Prostate gland (tissue), 2 donors: Measurements from ENCODE around the gene RIMS3. TPM values are rescaled to one million over a fixed set of nuclear protein-coding genes. Genes with fewer than 3 reads are reported as not detected.

Experiments
- DNase-seq: peaks from one replicate; pipeline ENCODE4 v3.0.0-alpha.2; 2019; ENCODE audit warnings: low spot score
- H3K27ac ChIP-seq, 2 donors: fragments of 200-600 bp; sonication (generic); 2 replicates each; pipeline ENCODE4 v1.5.1; 2017 to 2019
- H3K27me3 ChIP-seq: fragments of 200-600 bp; sonication (generic); replicated peaks from 2 replicates; pipeline ENCODE4 v1.5.1; 2019; ENCODE audit not compliant: insufficient read depth
- H3K36me3 ChIP-seq, 2 donors: fragments of 200-600 bp; sonication (generic); 1 replicate in 1 of 2; 2 replicates in 1 of 2; pipeline versions ENCODE4 v1.5.1 to v1.8.1; 2017 to 2019
- H3K4me1 ChIP-seq: fragments of 200-600 bp; sonication (generic); replicated peaks from 2 replicates; pipeline ENCODE4 v1.5.1; 2019
- H3K4me3 ChIP-seq, 2 donors: fragments of 200-600 bp; sonication (generic); 2 replicates each; pipeline ENCODE4 v1.5.1; 2017 to 2019
- H3K9me3 ChIP-seq: fragments of 200-600 bp; sonication (generic); 2 replicates; pipeline ENCODE4 v1.5.1; 2017
- POLR2A ChIP-seq: fragments of 450-650 bp; IDR thresholded peaks from one replicate; pipeline ENCODE4 v1.6.1; 2016; ENCODE audit warnings: antibody characterized with exemption, mild to moderate bottlenecking
- POLR2AphosphoS5 ChIP-seq: sonication (generic); formaldehyde crosslinking; IDR thresholded peaks from one replicate; pipeline ENCODE4 v1.6.1; 2017; ENCODE audit warnings: antibody characterized with exemption
- WGBS: methylation state at CpG from one replicate; pipeline ENCODE4 v1.1.5; 2018; 5-methylcytosine and 5-hydroxymethylcytosine counted together
- intact Hi-C: fragments of 100-400 bp; cut with DNase I; formaldehyde crosslinking; loops from one replicate; pipeline ENCODE4 v1.14.2; 2022
- total RNA-seq, 2 donors: library from RNA; depleted of rRNA; stranded (reverse); fragments of >200 nt; gene quantifications; one replicate each; pipeline ENCODE4 v1.1.0, GENCODE V29; 2016
- TF ChIP-seq, protein P1 (sequence below), 4 experiments: fragments of 200-600 bp in 2 of 4; fragments of 450-650 bp in 2 of 4; sonication (generic) in 2 of 4; IDR thresholded peaks; 1 replicate in 3 of 4; 2 replicates in 1 of 4; pipeline ENCODE4 v1.5.1; 2016 to 2019; ENCODE audit warnings: antibody characterized with exemption in 4 of 4, mild to moderate bottlenecking in 2 of 4, moderate library complexity in 2 of 4

RIMS3 gene
- total RNA-seq, 2 donors from 2014 or later, result 3.0 to 10.5 TPM

DNA sequence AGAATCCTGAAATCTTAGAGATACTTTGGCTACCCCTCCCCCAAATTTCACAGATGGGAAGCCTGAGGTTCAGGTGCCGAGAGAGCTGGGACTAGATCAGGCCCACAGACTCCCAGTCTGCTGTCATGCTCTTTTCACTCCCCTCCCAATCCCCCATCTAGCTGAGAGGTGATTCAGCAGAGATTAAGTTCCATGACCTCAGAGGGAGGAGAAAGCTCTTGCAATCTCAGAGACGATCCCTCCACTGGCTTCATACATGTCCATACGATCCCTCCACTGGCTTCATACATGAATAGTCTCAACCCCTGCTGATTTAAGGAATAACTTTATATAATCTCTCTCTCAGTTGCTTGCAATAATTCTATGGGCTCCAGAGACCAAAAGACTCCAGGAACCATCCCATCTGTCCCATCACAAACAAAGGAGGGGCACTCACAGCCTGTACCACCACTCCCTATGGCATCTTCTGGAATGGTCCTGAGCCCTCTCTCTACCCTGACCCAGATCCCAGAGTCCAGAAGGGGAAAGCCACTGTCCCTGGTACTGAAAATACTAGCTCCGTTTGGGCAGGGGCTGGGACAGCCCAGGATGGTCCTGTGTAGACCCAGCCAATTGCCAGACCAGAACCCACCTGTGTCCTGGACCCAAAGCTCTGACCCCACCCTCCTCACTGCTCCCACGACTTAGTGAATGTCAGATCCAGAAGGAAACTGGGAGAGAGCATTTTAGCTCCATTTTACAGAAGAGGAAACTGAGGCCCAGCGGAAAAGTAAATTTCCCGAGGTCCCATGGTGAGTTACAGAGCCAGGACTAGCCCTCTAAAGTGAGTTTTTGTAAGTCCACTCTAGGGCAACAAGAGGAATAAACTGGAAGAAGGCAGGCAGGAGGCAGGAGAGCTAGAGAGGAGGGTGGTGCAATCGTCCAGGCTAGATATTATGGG lies 27.1 kb downstream of the RIMS3 start:
- WGBS, result 87% methylated on average over 8 of the region's 8 CpGs
- TF ChIP-seq POLR2AphosphoS5, result no peak
- no peaks in the 10 kb centered on the region for H3K9me3 ChIP-seq
- DNase-seq, result no peak
- no peak overlapping the region for H3K27ac ChIP-seq
- intact Hi-C loops, result no loop called here
- H3K27me3 ChIP-seq, result no peaks in the 10 kb centered on the region
- no peaks in the 10 kb centered on the region for H3K36me3 ChIP-seq
- no peaks in the 10 kb centered on the region for H3K4me1 ChIP-seq
- no peak overlapping the region for H3K4me3 ChIP-seq

DNA sequence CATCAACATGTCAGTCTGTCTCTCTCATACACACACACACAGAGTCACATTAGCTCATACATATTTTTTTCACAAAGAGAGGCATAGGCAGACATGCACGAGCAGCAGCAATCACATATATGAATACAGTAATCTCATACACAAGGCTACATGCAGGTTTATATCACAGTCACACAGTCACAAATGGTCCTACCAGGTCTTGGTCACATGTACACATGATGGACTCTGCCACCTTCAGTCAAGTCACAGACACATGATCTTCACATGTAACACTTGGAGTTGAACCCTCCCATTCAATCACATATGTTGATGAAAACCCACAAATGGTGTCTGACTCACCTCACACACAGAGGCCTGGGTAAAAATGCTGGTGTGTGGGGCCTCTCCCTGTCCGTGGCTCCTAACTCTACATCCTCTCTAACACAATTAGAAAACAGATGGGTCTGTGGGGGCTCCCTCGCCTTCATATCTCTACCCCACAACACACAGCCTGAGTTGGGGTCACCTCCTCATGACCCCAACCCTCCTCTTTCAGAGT lies 27.9 kb downstream of the RIMS3 start:
- no peaks in the 10 kb centered on the region for H3K27me3 ChIP-seq
- TF ChIP-seq, protein P1, sequence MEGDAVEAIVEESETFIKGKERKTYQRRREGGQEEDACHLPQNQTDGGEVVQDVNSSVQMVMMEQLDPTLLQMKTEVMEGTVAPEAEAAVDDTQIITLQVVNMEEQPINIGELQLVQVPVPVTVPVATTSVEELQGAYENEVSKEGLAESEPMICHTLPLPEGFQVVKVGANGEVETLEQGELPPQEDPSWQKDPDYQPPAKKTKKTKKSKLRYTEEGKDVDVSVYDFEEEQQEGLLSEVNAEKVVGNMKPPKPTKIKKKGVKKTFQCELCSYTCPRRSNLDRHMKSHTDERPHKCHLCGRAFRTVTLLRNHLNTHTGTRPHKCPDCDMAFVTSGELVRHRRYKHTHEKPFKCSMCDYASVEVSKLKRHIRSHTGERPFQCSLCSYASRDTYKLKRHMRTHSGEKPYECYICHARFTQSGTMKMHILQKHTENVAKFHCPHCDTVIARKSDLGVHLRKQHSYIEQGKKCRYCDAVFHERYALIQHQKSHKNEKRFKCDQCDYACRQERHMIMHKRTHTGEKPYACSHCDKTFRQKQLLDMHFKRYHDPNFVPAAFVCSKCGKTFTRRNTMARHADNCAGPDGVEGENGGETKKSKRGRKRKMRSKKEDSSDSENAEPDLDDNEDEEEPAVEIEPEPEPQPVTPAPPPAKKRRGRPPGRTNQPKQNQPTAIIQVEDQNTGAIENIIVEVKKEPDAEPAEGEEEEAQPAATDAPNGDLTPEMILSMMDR (IDR thresholded peaks at IDR 0.05), result no peak
- TF ChIP-seq POLR2AphosphoS5 (no peak), POLR2A (no peak)
- no peak overlapping the region for H3K27ac ChIP-seq
- no peak for DNase-seq
- no peaks in the 10 kb centered on the region for H3K4me1 ChIP-seq
- intact Hi-C loops, result no loop called here
- no peak overlapping the region for H3K4me3 ChIP-seq
- H3K36me3 ChIP-seq, result no peaks in the 10 kb centered on the region
- 96% methylated on average over 3 of the region's 3 CpGs for WGBS
- no peaks in the 10 kb centered on the region for H3K9me3 ChIP-seq

GRCh38 chr1:40636777-40637176 lies 28.7 kb downstream of the RIMS3 start:
- 55% methylated on average over 6 of the region's 6 CpGs for WGBS
- Histone ChIP-seq H3K27ac (no peak overlapping the region), H3K27me3 (no peaks in the 10 kb centered on the region), H3K36me3 (no peaks in the 10 kb centered on the region), H3K9me3 (no peaks in the 10 kb centered on the region), H3K4me1 (no peaks in the 10 kb centered on the region), H3K4me3 (no peak overlapping the region)
- no peak for DNase-seq
- intact Hi-C loops, result no loop called here
- TF ChIP-seq, protein P1 (IDR thresholded peaks at IDR 0.05), result no peak
- TF ChIP-seq POLR2A (no peak), POLR2AphosphoS5 (no peak)

DNA sequence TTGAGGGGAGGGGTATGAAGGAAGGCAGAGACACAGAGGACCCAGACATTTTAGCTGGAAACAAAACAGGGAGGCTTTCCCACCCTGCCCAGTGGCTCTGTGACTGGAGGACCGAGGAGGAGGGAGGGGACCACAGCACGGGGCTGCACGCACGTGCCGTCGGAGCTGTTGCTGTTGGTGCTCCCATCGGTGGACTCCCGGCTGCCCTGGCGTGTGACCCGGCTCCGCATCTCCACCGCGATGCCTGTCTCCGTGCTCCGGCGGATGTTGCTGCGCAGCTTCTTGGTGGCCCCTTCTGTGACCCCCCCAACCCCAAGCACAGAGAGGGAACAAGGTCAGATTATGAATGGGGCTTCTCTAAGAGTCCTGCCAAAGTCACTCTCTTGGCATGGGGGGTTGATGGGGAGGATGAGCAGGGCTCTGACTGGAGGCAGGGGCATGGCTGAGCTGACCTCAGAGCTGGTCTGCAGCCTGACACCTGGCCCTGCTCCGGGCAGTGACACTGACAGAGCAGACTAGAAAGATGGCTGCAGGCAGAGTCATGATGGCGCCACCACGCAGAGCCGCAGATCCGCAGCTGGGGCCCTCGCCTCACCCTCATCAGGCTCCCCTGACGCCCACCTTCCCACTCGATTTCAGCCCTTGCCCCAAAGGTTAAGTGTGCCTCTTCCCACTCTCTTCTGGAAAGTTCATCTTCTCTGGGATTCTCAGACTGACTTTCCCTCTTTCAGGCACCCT lies 29.6 kb downstream of the RIMS3 start:
- H3K4me3 ChIP-seq, result no peak overlapping the region
- H3K9me3 ChIP-seq, result no peaks in the 10 kb centered on the region
- H3K27me3 ChIP-seq, result no peaks in the 10 kb centered on the region
- no peaks in the 10 kb centered on the region for H3K36me3 ChIP-seq
- intact Hi-C loops, result no loop called here
- TF ChIP-seq POLR2AphosphoS5, result no peak
- TF ChIP-seq, protein P1 (IDR thresholded peaks at IDR 0.05), result no peak
- no peak for TF ChIP-seq POLR2A
- DNase-seq, result no peak
- WGBS, result 94% methylated on average over 25 of the region's 25 CpGs
- H3K4me1 ChIP-seq, result no peaks in the 10 kb centered on the region
- no peak overlapping the region for H3K27ac ChIP-seq

DNA sequence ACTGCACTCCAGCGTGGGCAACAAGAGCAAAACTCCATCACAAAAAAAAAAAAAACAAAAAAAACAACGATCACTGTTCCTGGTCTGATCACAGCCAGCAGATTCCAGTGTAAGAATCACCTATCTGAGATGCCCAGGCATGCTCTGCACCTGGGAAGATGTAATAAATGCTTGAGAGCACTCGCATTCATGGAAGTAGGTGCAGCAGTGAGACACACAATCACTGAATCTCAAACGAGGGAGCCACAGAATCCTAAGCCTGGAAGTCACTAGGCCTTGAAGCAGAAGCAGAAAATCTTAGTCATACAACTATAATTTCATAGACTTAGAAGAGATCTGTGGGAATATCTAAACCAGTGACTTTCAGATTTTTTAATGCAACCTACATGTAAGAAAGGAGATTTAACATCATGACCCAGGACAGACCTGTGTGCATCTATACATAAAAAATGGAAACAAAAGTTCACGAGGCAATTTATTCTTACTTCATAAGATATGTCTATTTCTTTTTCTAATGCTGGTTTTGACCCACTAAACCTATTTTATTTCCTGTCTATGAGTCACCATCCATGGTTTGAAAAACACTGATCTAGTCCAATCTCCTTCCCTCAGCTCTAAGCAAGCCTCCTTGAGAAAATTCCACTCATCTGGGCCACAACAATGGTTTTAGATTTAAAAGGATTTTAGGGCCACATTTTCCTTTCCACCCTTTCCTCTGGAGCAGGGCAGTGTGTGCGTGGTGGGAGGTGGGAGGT lies 30.4 kb downstream of the RIMS3 start:
- Histone ChIP-seq H3K4me3 (no peak overlapping the region), H3K27me3 (no peaks in the 10 kb centered on the region), H3K4me1 (no peaks in the 10 kb centered on the region), H3K9me3 (no peaks in the 10 kb centered on the region), H3K36me3 (no peaks in the 10 kb centered on the region), H3K27ac (no peak overlapping the region)
- DNase-seq, result no peak
- WGBS, result 59% methylated on average over 6 of the region's 6 CpGs
- no peak for TF ChIP-seq POLR2A
- no peak for TF ChIP-seq POLR2AphosphoS5
- TF ChIP-seq, protein P1 (IDR thresholded peaks at IDR 0.05), result no peak
- intact Hi-C loops, result no loop called here
